ENCODE results near the gene KLHL30. TPM values are rescaled to one million over a fixed set of nuclear protein-coding genes. Genes with fewer than 3 reads are reported as not detected.

KLHL30 gene
- polyA plus RNA-seq, 1 donor (not counting 4 experiments of a cell fraction or from before 2014, with no cell fraction given), result not detected

DNA sequence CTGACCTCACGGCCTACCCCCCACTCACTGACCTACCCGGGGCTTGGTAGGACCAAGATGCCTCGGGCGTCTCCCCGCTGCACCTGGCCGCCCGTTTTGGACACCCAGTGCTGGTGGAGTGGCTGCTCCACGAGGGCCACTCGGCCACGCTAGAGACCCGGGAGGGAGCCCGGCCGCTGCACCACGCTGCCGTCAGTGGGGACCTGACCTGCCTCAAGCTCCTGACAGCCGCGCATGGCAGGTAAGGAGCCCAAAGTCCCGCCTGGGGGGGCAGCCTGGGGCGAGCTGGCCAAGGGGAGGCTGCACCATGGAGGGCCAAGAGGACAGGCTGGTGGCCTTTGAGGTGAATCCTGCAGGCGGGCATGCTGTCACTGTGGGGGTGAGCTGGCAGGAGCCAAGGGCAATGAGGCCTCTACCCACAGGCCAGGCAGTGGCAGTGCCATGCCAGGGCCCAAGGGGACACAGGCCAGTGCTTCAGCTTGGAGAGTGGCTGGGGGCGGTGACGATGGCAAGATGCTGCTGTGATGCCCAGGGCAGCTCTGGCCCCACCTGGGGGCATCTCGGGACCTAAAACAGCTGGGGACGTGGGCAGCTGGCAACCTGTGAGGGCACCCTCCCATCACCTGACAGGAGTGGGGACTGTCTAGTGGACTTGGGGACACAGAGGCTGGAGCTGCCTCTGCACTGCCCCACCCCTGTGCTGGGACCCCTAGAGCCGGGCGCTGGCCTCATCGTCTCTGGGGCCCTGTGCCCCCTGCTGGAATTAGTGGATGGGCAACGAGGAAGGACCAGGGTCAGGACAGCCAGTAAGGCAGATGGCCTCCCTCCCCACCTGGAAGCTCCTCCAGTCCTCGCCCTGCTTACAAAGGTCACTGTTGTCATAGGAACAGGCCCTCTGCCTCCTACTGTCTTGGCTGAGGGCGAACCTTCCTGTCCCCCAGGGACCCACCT, 36.3 kb upstream of the KLHL30 start:
- no peaks in the 10 kb centered on the region for H4K20me1 ChIP-seq (ENCODE audit: control insufficient read depth, extremely low read depth, insufficient read depth, low read length)
- no peaks in the 10 kb centered on the region for H3K9me1 ChIP-seq (ENCODE audit: control insufficient read depth, extremely low read depth, insufficient read depth, low read length)
- H3K36me3 ChIP-seq (ENCODE audit: control insufficient read depth in 2 of 2, extremely low read depth in 1 of 2, insufficient read depth in 2 of 2, low read length in 2 of 2), result no peaks in the 10 kb centered on the region
- H2AFZ ChIP-seq (ENCODE audit: control insufficient read depth, low read length), result no peak overlapping the region
- dilution Hi-C loops (cut with MboI; ENCODE audit: extremely low pct_ligation_motif_present, low sequenced_read_pairs), result no loop called here
- TF ChIP-seq, protein P1, sequence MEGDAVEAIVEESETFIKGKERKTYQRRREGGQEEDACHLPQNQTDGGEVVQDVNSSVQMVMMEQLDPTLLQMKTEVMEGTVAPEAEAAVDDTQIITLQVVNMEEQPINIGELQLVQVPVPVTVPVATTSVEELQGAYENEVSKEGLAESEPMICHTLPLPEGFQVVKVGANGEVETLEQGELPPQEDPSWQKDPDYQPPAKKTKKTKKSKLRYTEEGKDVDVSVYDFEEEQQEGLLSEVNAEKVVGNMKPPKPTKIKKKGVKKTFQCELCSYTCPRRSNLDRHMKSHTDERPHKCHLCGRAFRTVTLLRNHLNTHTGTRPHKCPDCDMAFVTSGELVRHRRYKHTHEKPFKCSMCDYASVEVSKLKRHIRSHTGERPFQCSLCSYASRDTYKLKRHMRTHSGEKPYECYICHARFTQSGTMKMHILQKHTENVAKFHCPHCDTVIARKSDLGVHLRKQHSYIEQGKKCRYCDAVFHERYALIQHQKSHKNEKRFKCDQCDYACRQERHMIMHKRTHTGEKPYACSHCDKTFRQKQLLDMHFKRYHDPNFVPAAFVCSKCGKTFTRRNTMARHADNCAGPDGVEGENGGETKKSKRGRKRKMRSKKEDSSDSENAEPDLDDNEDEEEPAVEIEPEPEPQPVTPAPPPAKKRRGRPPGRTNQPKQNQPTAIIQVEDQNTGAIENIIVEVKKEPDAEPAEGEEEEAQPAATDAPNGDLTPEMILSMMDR (optimal IDR thresholded peaks at IDR 0.05 in 1 of 3, IDR thresholded peaks at IDR 0.05 in 1 of 3, conservative IDR thresholded peaks at IDR 0.05 in 1 of 3; ENCODE audit: extremely low read depth in 1 of 3, insufficient read depth in 2 of 3, low read length in 3 of 3), result no peak
- TF ChIP-seq EZH2 (IDR thresholded peaks at IDR 0.05; ENCODE audit: low read length), result no peak
- H3K4me2 ChIP-seq (ENCODE audit: control insufficient read depth, extremely low read depth, insufficient read depth, low read depth, low read length), result no peak overlapping the region
- peaks cover 5% of the 10 kb centered on the region for H3K4me1 ChIP-seq (ENCODE audit: control insufficient read depth, extremely low read depth, insufficient read depth, low read length)
- H3K27me3 ChIP-seq (ENCODE audit: control insufficient read depth, extremely low read depth, insufficient read depth, low read length), result no peaks in the 10 kb centered on the region
- FAIRE-seq (no peak), DNase-seq (ENCODE audit: low read depth, low spot score) (no peak)
- no peak overlapping the region for H3K9ac ChIP-seq (ENCODE audit: control insufficient read depth, extremely low read depth, insufficient read depth, low read length)
- no peaks in the 10 kb centered on the region for H3K79me2 ChIP-seq (ENCODE audit: control insufficient read depth, insufficient read depth, low read length)
- no peak overlapping the region for H3K27ac ChIP-seq (ENCODE audit: control insufficient read depth, insufficient read depth, low read length)
- H3K9me3 ChIP-seq (ENCODE audit: control insufficient read depth, low read depth, low read length), result no peaks in the 10 kb centered on the region
- no peak overlapping the region for H3K4me3 ChIP-seq (ENCODE audit: control insufficient read depth in 2 of 3, extremely low read depth in 1 of 3, insufficient read depth in 2 of 3, low read depth in 1 of 3, low read length in 3 of 3)

GRCh38 chr2:238102865-238103264, 35.6 kb upstream of the KLHL30 start:
- no peak overlapping the region for H3K4me3 ChIP-seq (ENCODE audit: control insufficient read depth in 2 of 3, extremely low read depth in 1 of 3, insufficient read depth in 2 of 3, low read depth in 1 of 3, low read length in 3 of 3)
- no peak for TF ChIP-seq EZH2 (IDR thresholded peaks at IDR 0.05; ENCODE audit: low read length)
- TF ChIP-seq, protein P1 (optimal IDR thresholded peaks at IDR 0.05 in 1 of 3, IDR thresholded peaks at IDR 0.05 in 1 of 3, conservative IDR thresholded peaks at IDR 0.05 in 1 of 3; ENCODE audit: extremely low read depth in 1 of 3, insufficient read depth in 2 of 3, low read length in 3 of 3), result no peak
- no peak overlapping the region for H3K9ac ChIP-seq (ENCODE audit: control insufficient read depth, extremely low read depth, insufficient read depth, low read length)
- H3K27ac ChIP-seq (ENCODE audit: control insufficient read depth, insufficient read depth, low read length), result no peak overlapping the region
- no peaks in the 10 kb centered on the region for H3K9me1 ChIP-seq (ENCODE audit: control insufficient read depth, extremely low read depth, insufficient read depth, low read length)
- no peaks in the 10 kb centered on the region for H3K79me2 ChIP-seq (ENCODE audit: control insufficient read depth, insufficient read depth, low read length)
- H3K4me1 ChIP-seq (ENCODE audit: control insufficient read depth, extremely low read depth, insufficient read depth, low read length), result peaks cover 5% of the 10 kb centered on the region
- no peaks in the 10 kb centered on the region for H4K20me1 ChIP-seq (ENCODE audit: control insufficient read depth, extremely low read depth, insufficient read depth, low read length)
- H3K36me3 ChIP-seq (ENCODE audit: control insufficient read depth in 2 of 2, extremely low read depth in 1 of 2, insufficient read depth in 2 of 2, low read length in 2 of 2), result no peaks in the 10 kb centered on the region
- no peak overlapping the region for H3K4me2 ChIP-seq (ENCODE audit: control insufficient read depth, extremely low read depth, insufficient read depth, low read depth, low read length)
- dilution Hi-C loops (cut with MboI; ENCODE audit: extremely low pct_ligation_motif_present, low sequenced_read_pairs), result no loop called here
- no peak for FAIRE-seq
- H3K9me3 ChIP-seq (ENCODE audit: control insufficient read depth, low read depth, low read length), result no peaks in the 10 kb centered on the region
- no peaks in the 10 kb centered on the region for H3K27me3 ChIP-seq (ENCODE audit: control insufficient read depth, extremely low read depth, insufficient read depth, low read length)
- DNase-seq (ENCODE audit: low read depth, low spot score), result no peak
- H2AFZ ChIP-seq (ENCODE audit: control insufficient read depth, low read length), result no peak overlapping the region
